ENCODE data around the gene LTN1. TPM values are rescaled to one million over a fixed set of nuclear protein-coding genes. Genes with fewer than 3 reads are reported as not detected.

The LTN1 gene
- total RNA-seq, 2 donors from 2014 or later: 19.8 to 21.8 TPM

GRCh38 chr21:28974531-28975227 lies 18.0 kb downstream of the LTN1 start:
- H3K36me3 Mint-ChIP-seq (ENCODE audit: low read depth): peaks cover 55% of the 10 kb centered on the region
- H3K4me3 ChIP-seq (ENCODE audit: low read length): no peak overlapping the region
- H3K9me3 ChIP-seq (ENCODE audit: control insufficient read depth, low read length): peaks cover 6% of the 10 kb centered on the region
- no peak for TF ChIP-seq CTCF (conservative IDR thresholded peaks at IDR 0.05)
- H3K4me1 ChIP-seq (ENCODE audit: control insufficient read depth, insufficient read depth, low read length): no peaks in the 10 kb centered on the region
- H3K27me3 Mint-ChIP-seq (ENCODE audit: insufficient read depth): no peaks in the 10 kb centered on the region
- DNase-seq: no peak
- H3K27ac ChIP-seq (ENCODE audit: low read depth, low read length): no peak overlapping the region
- H3K36me3 ChIP-seq (ENCODE audit: control insufficient read depth, insufficient read depth, low read length): peaks cover 56% of the 10 kb centered on the region
- WGBS, 2 experiments (ENCODE audit: insufficient coverage in 1 of 2, insufficient read length in 1 of 2): 98 to 100% methylated on average over 2 to 5 of the region's 6 CpGs
- no peak overlapping the region for H3K27ac Mint-ChIP-seq
- no peaks in the 10 kb centered on the region for H3K4me1 Mint-ChIP-seq
- H3K9me3 Mint-ChIP-seq: peaks cover 3% of the 10 kb centered on the region
- no peaks in the 10 kb centered on the region for H3K27me3 ChIP-seq (ENCODE audit: control insufficient read depth, insufficient read depth, low read length, poor library complexity, severe bottlenecking)
- no peak overlapping the region for H3K4me3 Mint-ChIP-seq
- H3K9ac ChIP-seq (ENCODE audit: extremely low read depth, low read length, poor library complexity, severe bottlenecking): no peak overlapping the region

GRCh38 chr21:28972398-28972797 lies 20.3 kb downstream of the LTN1 start:
- H3K27me3 Mint-ChIP-seq (ENCODE audit: insufficient read depth): no peaks in the 10 kb centered on the region
- no peak for DNase-seq
- no peak overlapping the region for H3K27ac ChIP-seq (ENCODE audit: low read depth, low read length)
- peaks cover 67% of the 10 kb centered on the region for H3K36me3 ChIP-seq (ENCODE audit: control insufficient read depth, insufficient read depth, low read length)
- H3K27me3 ChIP-seq (ENCODE audit: control insufficient read depth, insufficient read depth, low read length, poor library complexity, severe bottlenecking): no peaks in the 10 kb centered on the region
- 98% methylated on average over 6 of the region's 6 CpGs; no CpG with 5 or more reads in 1 of the 2 experiments for whole genome bisulfite sequencing, 2 experiments (ENCODE audit: insufficient coverage in 1 of 2, insufficient read length in 1 of 2)
- no peak overlapping the region for H3K4me3 Mint-ChIP-seq
- H3K9ac ChIP-seq (ENCODE audit: extremely low read depth, low read length, poor library complexity, severe bottlenecking): no peak overlapping the region
- H3K27ac Mint-ChIP-seq: no peak overlapping the region
- peaks cover 3% of the 10 kb centered on the region for H3K9me3 Mint-ChIP-seq
- no peaks in the 10 kb centered on the region for H3K4me1 Mint-ChIP-seq
- H3K36me3 Mint-ChIP-seq (ENCODE audit: low read depth): peaks cover 59% of the 10 kb centered on the region
- H3K4me3 ChIP-seq (ENCODE audit: low read length): no peak overlapping the region
- H3K4me1 ChIP-seq (ENCODE audit: control insufficient read depth, insufficient read depth, low read length): no peaks in the 10 kb centered on the region
- peaks cover 6% of the 10 kb centered on the region for H3K9me3 ChIP-seq (ENCODE audit: control insufficient read depth, low read length)
- no peak for TF ChIP-seq CTCF (conservative IDR thresholded peaks at IDR 0.05)

GRCh38 chr21:28971171-28971570 lies 21.5 kb downstream of the LTN1 start:
- Histone ChIP-seq H3K4me3 (ENCODE audit: low read length) (no peak overlapping the region), H3K27ac (ENCODE audit: low read depth, low read length) (no peak overlapping the region), H3K4me1 (ENCODE audit: control insufficient read depth, insufficient read depth, low read length) (no peaks in the 10 kb centered on the region), H3K27me3 (ENCODE audit: control insufficient read depth, insufficient read depth, low read length, poor library complexity, severe bottlenecking) (no peaks in the 10 kb centered on the region), H3K9me3 (ENCODE audit: control insufficient read depth, low read length) (peaks cover 6% of the 10 kb centered on the region), H3K36me3 (ENCODE audit: control insufficient read depth, insufficient read depth, low read length) (peaks cover 73% of the 10 kb centered on the region), H3K9ac (ENCODE audit: extremely low read depth, low read length, poor library complexity, severe bottlenecking) (no peak overlapping the region)
- DNase-seq: no peak
- WGBS, 2 experiments (ENCODE audit: insufficient coverage in 1 of 2, insufficient read length in 1 of 2): 89% methylated on average over 1 of the region's 2 CpGs; no CpG with 5 or more reads in 1 of the 2 experiments
- Mint-ChIP-seq H3K4me1 (no peaks in the 10 kb centered on the region), H3K36me3 (ENCODE audit: low read depth) (peaks cover 62% of the 10 kb centered on the region), H3K27me3 (ENCODE audit: insufficient read depth) (no peaks in the 10 kb centered on the region), H3K27ac (no peak overlapping the region), H3K9me3 (peaks cover 3% of the 10 kb centered on the region), H3K4me3 (no peak overlapping the region)
- no peak for TF ChIP-seq CTCF (conservative IDR thresholded peaks at IDR 0.05)

All from endodermal cell (in vitro differentiated cells).